Nephron progenitor cell (in vitro differentiated cells): Measurements from ENCODE around the gene ACSL1.

ENCODE experiments used
- DNase-seq: peaks from one replicate; pipeline ENCODE4 v3.0.0; 2021
- H3K27ac Mint-ChIP-seq: 2 replicates; pipeline ENCODE4 v1.8.0; 2021; ENCODE audit warnings: mild to moderate bottlenecking, moderate library complexity, mixed read lengths
- H3K27me3 Mint-ChIP-seq: 2 replicates; pipeline ENCODE4 v1.8.0; 2021; ENCODE audit warnings: mild to moderate bottlenecking, low read depth, mixed read lengths; ENCODE audit not compliant: poor library complexity
- H3K36me3 Mint-ChIP-seq: 2 replicates; pipeline ENCODE4 v1.8.0; 2021; ENCODE audit warnings: low read depth, mixed read lengths
- H3K4me1 Mint-ChIP-seq: 2 replicates; pipeline ENCODE4 v1.8.0; 2021; ENCODE audit warnings: mixed read lengths
- H3K4me3 Mint-ChIP-seq: 2 replicates; pipeline ENCODE4 v1.8.0; 2021; ENCODE audit warnings: mild to moderate bottlenecking, moderate library complexity, mixed read lengths
- H3K9me3 Mint-ChIP-seq: 2 replicates; pipeline ENCODE4 v1.8.0; 2021; ENCODE audit warnings: mild to moderate bottlenecking, moderate library complexity, mixed read lengths
- CTCF ChIP-seq: fragments of 200-600 bp; sonication (generic); IDR thresholded peaks from 2 replicates; pipeline ENCODE4 v1.5.0; 2021; ENCODE audit warnings: antibody characterized with exemption

Gene ACSL1

GRCh38 chr4:184751585-184751956 is 74.2 kb downstream of the ACSL1 start:
- Mint-ChIP-seq H3K27ac (no peak overlapping the region), H3K9me3 (no peaks in the 10 kb centered on the region), H3K4me3 (no peak overlapping the region), H3K36me3 (no peaks in the 10 kb centered on the region), H3K27me3 (peaks cover 7% of the 10 kb centered on the region), H3K4me1 (peaks cover 25% of the 10 kb centered on the region)
- TF ChIP-seq CTCF: no peak
- DNase-seq: no peak

GRCh38 chr4:184750926-184751584 is 74.7 kb downstream of the ACSL1 start:
- Mint-ChIP-seq H3K36me3 (no peaks in the 10 kb centered on the region), H3K4me1 (peaks cover 28% of the 10 kb centered on the region), H3K27me3 (peaks cover 11% of the 10 kb centered on the region), H3K4me3 (no peak overlapping the region), H3K27ac (peak overlapping the region; percentile 9), H3K9me3 (no peaks in the 10 kb centered on the region)
- no peak for TF ChIP-seq CTCF
- DNase-seq: no peak

- H3K4me3 Mint-ChIP-seq: no peak overlapping the region
- no peak overlapping the region for H3K27ac Mint-ChIP-seq
These were observed 77.5 kb downstream of the ACSL1 start for GRCh38 chr4:184748251-184748652.

GRCh38 chr4:184747034-184747830 is 78.5 kb downstream of the ACSL1 start:
- TF ChIP-seq CTCF: no peak
- H3K27me3 Mint-ChIP-seq: peaks cover 7% of the 10 kb centered on the region
- no peaks in the 10 kb centered on the region for H3K36me3 Mint-ChIP-seq
- no peak overlapping the region for H3K4me3 Mint-ChIP-seq
- DNase-seq: no peak
- no peak overlapping the region for H3K27ac Mint-ChIP-seq
- peaks cover 32% of the 10 kb centered on the region for H3K4me1 Mint-ChIP-seq
- H3K9me3 Mint-ChIP-seq: peaks cover 5% of the 10 kb centered on the region

More at GRCh38 chr4:184748251-184748652, 77.5 kb downstream of the ACSL1 start:
- H3K9me3 Mint-ChIP-seq: no peaks in the 10 kb centered on the region
- no peak for DNase-seq
- H3K27me3 Mint-ChIP-seq: peaks cover 7% of the 10 kb centered on the region
- TF ChIP-seq CTCF: no peak
- no peaks in the 10 kb centered on the region for H3K36me3 Mint-ChIP-seq
- peaks cover 32% of the 10 kb centered on the region for H3K4me1 Mint-ChIP-seq

GRCh38 chr4:184745831-184746795 is 79.7 kb downstream of the ACSL1 start:
- DNase-seq: peak; percentile 61
- Mint-ChIP-seq H3K4me3 (no peak overlapping the region), H3K36me3 (no peaks in the 10 kb centered on the region), H3K9me3 (peaks cover 14% of the 10 kb centered on the region), H3K27ac (no peak overlapping the region), H3K4me1 (peaks cover 26% of the 10 kb centered on the region), H3K27me3 (peaks cover 7% of the 10 kb centered on the region)
- peak; percentile 73 for TF ChIP-seq CTCF
